H1 (cell line): Measurements from ENCODE around the gene SCAPER. TPM values are rescaled to one million over a fixed set of nuclear protein-coding genes. Genes with fewer than 3 reads are reported as not detected.

Source experiments
- CTBP2 ChIP-seq: IDR thresholded peaks from 2 replicates; pipeline ENCODE4 v1.7.0; 2011; ENCODE audit warnings: borderline replicate concordance, mild to moderate bottlenecking, moderate library complexity, mixed read lengths, low read length; ENCODE audit not compliant: insufficient read depth, insufficient read length
- RBBP5 ChIP-seq: IDR thresholded peaks from 2 replicates; pipeline ENCODE4 v1.7.1; 2012; ENCODE audit warnings: low read depth, mild to moderate bottlenecking, inconsistent platforms, low read length, moderate library complexity, borderline replicate concordance
- SIN3A ChIP-seq, 2 experiments: IDR thresholded peaks in 1 of 2; conservative IDR thresholded peaks in 1 of 2; 2 replicates each; pipeline ENCODE4 v1.6.1; 2011 to 2012; ENCODE audit warnings: low read length in 2 of 2, improper control_type of control experiment in 1 of 2, low read depth in 1 of 2, mild to moderate bottlenecking in 1 of 2
- polyA plus RNA-seq, 7 experiments: library from polyadenylated mRNA; depleted of rRNA in 3 of 7; stranded (reverse) in 5 of 7; unstranded in 2 of 7; fragments of >200 nt in 5 of 7; fragments of 200-250 nt in 2 of 7; gene quantifications; 1 replicate in 5 of 7; 2 replicates in 1 of 7; 4 replicates in 1 of 7; pipeline versions ENCODE4 v1.2.1 to v1.2.3, GENCODE V29; 2011 to 2013; ENCODE audit warnings: missing spikeins in 2 of 7, mixed read lengths in 2 of 7
- total RNA-seq: library from RNA; stranded (reverse); fragmentation: NEBNext Ultra II Directional; extraction: Animal tissue kit (Norgen Biotek cat#: 25700); gene quantifications from 2 replicates; pipeline ENCODE4 v1.2.1, GENCODE V29; 2021

The SCAPER gene
- total and polyA plus RNA-seq, 2 of the 8 experiments (the other 6 are each of a cell fraction or from before 2014, with no cell fraction given), result 1.6 to 6.8 TPM

GRCh38 chr15:76418352-76419140 lies 486.6 kb downstream of the SCAPER start (continued):
- no peak for TF ChIP-seq RBBP5
- TF ChIP-seq SIN3A (conservative IDR thresholded peaks at IDR 0.05 in 1 of 2, IDR thresholded peaks at IDR 0.05 in 1 of 2; ENCODE audit: low read depth in 1 of 2, low read length in 2 of 2), result no peak
- TF ChIP-seq CTBP2, result no peak
